HepG2 (cell line): Measurements from ENCODE around the gene ADAMTS2. TPM values are rescaled to one million over a fixed set of nuclear protein-coding genes. Genes with fewer than 3 reads are reported as not detected.

ENCODE experiments used
- ATAC-seq: fragments of 200-7000 bp; cut with Tn5 transposase; 3 replicates; pipeline ENCODE4 v1.9.1; 2020; ENCODE audit warnings: mild to moderate bottlenecking, moderate library complexity
- BruUV-seq: library from RNA; stranded (reverse); fragments of 400-500 nt; replicated peaks from 2 replicates; lab custom pipeline; 2021; lab: Mats Ljungman, UMichigan
- CTCF ChIA-PET: fragments of 300-600 bp; formaldehyde crosslinking; extraction: SDS; loops from one replicate; lab custom pipeline; 2021; ENCODE audit warnings: low total read pairs, inconsistent platforms, low intra/inter-chr PET ratio; lab: Yijun Ruan, JAX
- POLR2A ChIA-PET: fragments of 350-600 bp; sonication (Branson Sonifier 250); formaldehyde crosslinking; loops from one replicate; lab custom pipeline; 2020; ENCODE audit warnings: antibody characterized with exemption, inconsistent platforms; lab: Yijun Ruan, JAX
- DNase-seq: peaks from one replicate; pipeline ENCODE4 v3.0.0-alpha.2; 2015; ENCODE audit warnings: low spot score
- FAIRE-seq: peaks from 3 replicates; lab custom pipeline; 2011; peaks lifted over from hg19 to GRCh38; lab: Jason Lieb, UNC
- H2AFZ ChIP-seq: one replicate; pipeline ENCODE4 v1.6.1; 2011; ENCODE audit warnings: low read length, inconsistent platforms
- H3K27ac ChIP-seq: fragments of 300-600 bp; 3 replicates; pipeline ENCODE4 v1.8.0; 2011; ENCODE audit warnings: mixed run types, mild to moderate bottlenecking, mixed read lengths, low read length, inconsistent platforms; ENCODE audit not compliant: insufficient read depth; ENCODE audit errors: extremely low read length
- H3K27me3 ChIP-seq, 2 experiments: fragments of 200-600 bp in 1 of 2; 2 replicates in 1 of 2; 3 replicates in 1 of 2; pipeline versions ENCODE4 v1.6.0 to v1.8.0; 2011; ENCODE audit warnings: low read length in 2 of 2, mild to moderate bottlenecking in 2 of 2, moderate library complexity in 2 of 2, inconsistent platforms in 1 of 2; ENCODE audit not compliant: insufficient read depth in 2 of 2, control insufficient read depth in 1 of 2
- H3K36me3 ChIP-seq, 2 experiments: fragments of 200-600 bp in 1 of 2; replicated peaks in 1 of 2; 2 replicates in 1 of 2; 3 replicates in 1 of 2; pipeline versions ENCODE4 v1.5.1 to v1.8.0; 2011; ENCODE audit warnings: low read length in 2 of 2, inconsistent platforms in 1 of 2; ENCODE audit not compliant: insufficient read depth in 2 of 2, control insufficient read depth in 1 of 2
- H3K4me1 ChIP-seq: 2 replicates; pipeline ENCODE4 v1.5.1; 2012; ENCODE audit warnings: low read length, inconsistent platforms; ENCODE audit not compliant: insufficient read depth
- H3K4me2 ChIP-seq: 2 replicates; pipeline ENCODE4 v1.6.0; 2011; ENCODE audit warnings: low read depth, low read length, inconsistent platforms
- H3K4me3 ChIP-seq, 3 experiments: fragments of 200-600 bp in 1 of 3; sonication (generic), shearing (Covaris generic) in 1 of 3; replicated peaks in 1 of 3; 2 replicates each; pipeline ENCODE4 v1.5.1; 2011 to 2016; ENCODE audit warnings: low read length in 3 of 3, inconsistent platforms in 2 of 3, low read depth in 2 of 3, mild to moderate bottlenecking in 2 of 3, control low read depth in 1 of 3, mixed read lengths in 1 of 3; ENCODE audit not compliant: insufficient read depth in 1 of 3
- H3K79me2 ChIP-seq: one replicate; pipeline ENCODE4 v1.6.1; 2011; ENCODE audit warnings: low read length, inconsistent platforms; ENCODE audit not compliant: insufficient read depth
- H3K9ac ChIP-seq: 2 replicates; pipeline ENCODE4 v1.6.0; 2011; ENCODE audit warnings: mild to moderate bottlenecking, low read depth, low read length, inconsistent platforms; ENCODE audit not compliant: insufficient read depth
- H3K9me3 ChIP-seq: 2 replicates; pipeline ENCODE4 v1.5.1; 2012; ENCODE audit warnings: mild to moderate bottlenecking, low read length
- H4K20me1 ChIP-seq: 2 replicates; pipeline ENCODE4 v1.6.0; 2011; ENCODE audit warnings: inconsistent platforms, mild to moderate bottlenecking, low read length, moderate library complexity; ENCODE audit not compliant: insufficient read depth
- GPN1 ChIP-seq: sonication (generic); formaldehyde crosslinking; IDR thresholded peaks from 2 replicates; pipeline ENCODE4 v1.5.1; 2020; ENCODE audit warnings: missing genetic modification reagents, borderline replicate concordance
- HMG20A ChIP-seq: IDR thresholded peaks from 2 replicates; pipeline ENCODE4 v1.6.1; 2016; ENCODE audit warnings: borderline replicate concordance
- KLF9 ChIP-seq: IDR thresholded peaks from 2 replicates; pipeline ENCODE4 v1.6.1; 2016; ENCODE audit warnings: low read depth
- NAIF1 ChIP-seq: sonication (generic); formaldehyde crosslinking; IDR thresholded peaks from 2 replicates; pipeline ENCODE4 v1.5.0; 2020; ENCODE audit warnings: mild to moderate bottlenecking, missing genetic modification reagents, borderline replicate concordance
- PLRG1 ChIP-seq: fragments of 450-650 bp; conservative IDR thresholded peaks from 2 replicates; pipeline ENCODE4 v1.6.1; 2016
- ZFP37 ChIP-seq: sonication (generic); formaldehyde crosslinking; IDR thresholded peaks from 2 replicates; pipeline ENCODE4 v1.4.0; 2020; ENCODE audit warnings: missing genetic modification reagents, borderline replicate concordance
- ZNF138 ChIP-seq: sonication (generic); formaldehyde crosslinking; IDR thresholded peaks from 2 replicates; pipeline ENCODE4 v1.5.0; 2020; ENCODE audit warnings: mild to moderate bottlenecking, low read depth, missing genetic modification reagents
- ZNF17 ChIP-seq: sonication (generic); formaldehyde crosslinking; IDR thresholded peaks from 2 replicates; pipeline ENCODE4 v1.5.0; 2020; ENCODE audit warnings: mild to moderate bottlenecking, missing genetic modification reagents
- ZNF235 ChIP-seq: sonication (generic); formaldehyde crosslinking; IDR thresholded peaks from 2 replicates; pipeline ENCODE4 v1.8.1; 2023; ENCODE audit warnings: mild to moderate bottlenecking, missing genetic modification reagents, borderline replicate concordance
- ZNF496 ChIP-seq: sonication (generic); formaldehyde crosslinking; IDR thresholded peaks from 2 replicates; pipeline ENCODE4 v1.8.1; 2023; ENCODE audit warnings: mild to moderate bottlenecking, moderate library complexity, missing genetic modification reagents; ENCODE audit not compliant: insufficient replicate concordance
- ZNF577 ChIP-seq: sonication (generic); formaldehyde crosslinking; IDR thresholded peaks from 2 replicates; pipeline ENCODE4 v1.4.0; 2020; ENCODE audit warnings: mild to moderate bottlenecking, low read depth, missing genetic modification reagents, borderline replicate concordance
- ZNF768 ChIP-seq: sonication (generic); formaldehyde crosslinking; IDR thresholded peaks from 2 replicates; pipeline ENCODE4 v1.4.0; 2020; ENCODE audit warnings: missing genetic modification reagents
- WGBS: methylation state at CpG from one replicate; pipeline ENCODE4 v1.1.6; 2017; ENCODE audit warnings: low lambda C conversion rate; 5-methylcytosine and 5-hydroxymethylcytosine counted together
- in situ Hi-C: cut with HindIII; loops from 2 replicates; pipeline ENCODE4 v1.10.0; 2017; ENCODE audit warnings: low pct_unique_long_range_greater_than_20kb; ENCODE audit not compliant: extremely low pct_ligation_motif_present
- intact Hi-C: fragments of 100-400 bp; cut with micrococcal nuclease; formaldehyde crosslinking; loops from one replicate; pipeline ENCODE4 v1.10.0; 2022; ENCODE audit not compliant: unreplicated experiment
- polyA plus RNA-seq, 8 experiments: library from polyadenylated mRNA; depleted of rRNA in 3 of 8; stranded (reverse) in 7 of 8; unstranded in 1 of 8; fragments of >200 nt; fragmentation: Illumina TruSeq in 4 of 8; extraction: Trizol in 4 of 8; gene quantifications; 2 replicates each; pipeline versions ENCODE4 v1.2.1 to v1.2.3, GENCODE V29; 2011 to 2016; ENCODE audit warnings: low read depth in 4 of 8, missing spikeins in 1 of 8, mixed read lengths in 1 of 8; ENCODE audit not compliant: insufficient read depth in 1 of 8
- total RNA-seq, 5 experiments: library from RNA; depleted of rRNA; stranded (reverse); fragments of >200 nt; fragmentation: Illumina TruSeq; extraction: Trizol; gene quantifications; 2 replicates each; pipeline ENCODE4 v1.2.3, GENCODE V29; 2016; ENCODE audit warnings: low read depth in 1 of 5
- TF ChIP-seq, protein P1 (sequence below): sonication (generic); formaldehyde crosslinking; IDR thresholded peaks from 2 replicates; pipeline ENCODE4 v1.8.0; 2023; ENCODE audit warnings: mild to moderate bottlenecking, missing genetic modification reagents
- TF ChIP-seq, protein P2 (sequence below): sonication (generic); formaldehyde crosslinking; IDR thresholded peaks from 2 replicates; pipeline ENCODE4 v1.5.0; 2020; ENCODE audit warnings: missing genetic modification reagents, mild to moderate bottlenecking, borderline replicate concordance

The ADAMTS2 gene
- total and polyA plus RNA-seq, 2 of the 13 experiments (the other 11 are each of a cell fraction or from before 2014, with no cell fraction given), result 0.24 to 3.5 TPM

DNA sequence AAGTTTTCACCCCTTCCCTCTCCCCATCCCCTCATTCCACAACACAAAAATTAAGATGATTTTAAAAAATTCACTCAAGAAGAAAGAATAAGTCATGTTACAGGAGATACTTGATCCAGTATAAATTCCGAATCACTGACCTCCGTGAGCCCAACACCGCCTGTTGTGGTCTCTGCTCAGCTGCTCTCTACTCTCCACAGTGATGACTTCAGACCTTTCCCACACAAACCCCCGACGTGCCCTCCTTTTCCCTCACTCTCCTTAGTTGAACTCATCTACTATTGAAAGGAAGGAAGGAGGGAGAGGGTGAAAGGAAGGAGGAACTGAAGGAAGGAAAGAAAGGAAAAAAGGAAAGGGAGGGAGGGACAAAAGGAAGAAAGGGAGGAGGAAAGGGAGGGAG, 230.0 kb downstream of the ADAMTS2 start (continued):
- TF ChIP-seq NAIF1, result no peak
- no peak for TF ChIP-seq PLRG1
- TF ChIP-seq, all 625 proteins: peak for 0

DNA sequence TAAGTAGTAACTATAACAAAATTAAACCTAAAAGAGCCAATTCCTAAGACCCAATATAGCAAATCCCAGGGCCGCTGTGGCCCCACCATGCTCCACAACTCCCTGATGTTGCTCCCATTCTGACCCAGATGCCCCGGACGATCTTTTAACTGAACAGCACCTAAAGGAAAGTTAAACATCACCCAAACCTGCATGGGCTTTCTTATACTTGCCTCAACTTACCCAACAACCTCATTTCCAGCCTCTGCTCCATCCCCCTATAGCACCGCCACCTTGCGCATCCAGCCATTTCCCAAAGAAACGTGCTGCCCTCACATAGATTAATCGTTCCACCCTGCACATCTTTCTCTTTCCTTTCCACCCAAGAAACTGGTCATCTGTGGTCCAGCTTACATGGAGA, 230.5 kb downstream of the ADAMTS2 start:
- H3K27me3 ChIP-seq, result peaks cover 1 to 12% of the 10 kb centered on the region in 2 experiments; a peak in 1 of 5 replicates
- CTCF ChIA-PET, result no interaction called here
- in situ Hi-C loops, result no loop called here

More for the DNA sequence above, 230.5 kb downstream of the ADAMTS2 start:
- no peak for FAIRE-seq
- Histone ChIP-seq H3K36me3 (no peaks in the 10 kb centered on the region), H3K9me3 (no peaks in the 10 kb centered on the region), H3K4me2 (no peak overlapping the region), H3K4me1 (no peaks in the 10 kb centered on the region), H3K79me2 (no peaks in the 10 kb centered on the region), H3K4me3 (no peak overlapping the region)
- intact Hi-C loops, result no loop called here
- no TSS peak for BruUV-seq
- no peak for DNase-seq
- no peak for TF ChIP-seq KLF9 (CRISPR knock-in tag)
- no peak for TF ChIP-seq ZNF235 (CRISPR knock-in tag)
- TF ChIP-seq ZNF577 (CRISPR knock-in tag), result no peak
- TF ChIP-seq, protein P1, sequence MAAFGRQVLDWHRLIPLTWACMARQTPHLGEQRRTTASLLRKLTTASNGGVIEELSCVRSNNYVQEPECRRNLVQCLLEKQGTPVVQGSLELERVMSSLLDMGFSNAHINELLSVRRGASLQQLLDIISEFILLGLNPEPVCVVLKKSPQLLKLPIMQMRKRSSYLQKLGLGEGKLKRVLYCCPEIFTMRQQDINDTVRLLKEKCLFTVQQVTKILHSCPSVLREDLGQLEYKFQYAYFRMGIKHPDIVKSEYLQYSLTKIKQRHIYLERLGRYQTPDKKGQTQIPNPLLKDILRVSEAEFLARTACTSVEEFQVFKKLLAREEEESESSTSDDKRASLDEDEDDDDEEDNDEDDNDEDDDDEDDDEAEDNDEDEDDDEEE (CRISPR knock-in tag), result no peak
- TF ChIP-seq ZFP37, result no peak
- no peak for TF ChIP-seq GPN1 (CRISPR knock-in tag)
- TF ChIP-seq ZNF768 (CRISPR knock-in tag), result no peak
- no peak for TF ChIP-seq ZNF138 (CRISPR knock-in tag)
- TF ChIP-seq, protein P2, sequence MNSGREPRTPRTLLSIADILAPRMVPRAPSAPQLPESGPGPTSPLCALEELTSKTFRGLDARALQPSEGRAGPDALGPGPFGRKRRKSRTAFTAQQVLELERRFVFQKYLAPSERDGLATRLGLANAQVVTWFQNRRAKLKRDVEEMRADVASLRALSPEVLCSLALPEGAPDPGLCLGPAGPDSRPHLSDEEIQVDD (CRISPR knock-in tag), result no peak
- TF ChIP-seq ZNF496 (CRISPR knock-in tag), result no peak
- no peak for TF ChIP-seq ZNF17
- no peak for TF ChIP-seq HMG20A (CRISPR knock-in tag)
- TF ChIP-seq, all 625 proteins: peak for 0
- POLR2A ChIA-PET, result no interaction called here
- no peak overlapping the region for H3K27ac ChIP-seq
- H4K20me1 ChIP-seq, result no peaks in the 10 kb centered on the region
- no peak overlapping the region for H3K9ac ChIP-seq
- 48% methylated on average over 7 of the region's 7 CpGs for WGBS
- no peak for ATAC-seq
- H2AFZ ChIP-seq, result no peak overlapping the region
